Heart left ventricle (tissue), 13 donors: ENCODE data around the gene SUN1.
"Not testable (repeated sequence)": the region's sequence is repeated elsewhere in the genome, so short reads cannot be mapped to it uniquely, and the experiment has no call there.

Source experiments
- CTCF ChIP-seq, 12 donors: fragments of 200-600 bp; sonication (generic) in 4 of 12; IDR thresholded peaks; one replicate each; pipeline versions ENCODE4 v1.5.0 to v1.8.0; 2018 to 2022; ENCODE audit warnings: antibody characterized with exemption in 12 of 12, mild to moderate bottlenecking in 5 of 12
- POLR2A ChIP-seq, 2 donors: fragments of 450-650 bp; IDR thresholded peaks; one replicate each; pipeline ENCODE4 v1.6.1; 2017; ENCODE audit warnings: antibody characterized with exemption in 2 of 2, mild to moderate bottlenecking in 2 of 2, moderate library complexity in 2 of 2
- donor health status: ischemic (EF 13 %, LVEDD 7.1; RV severe dilation, severe dysfunction).
- donor health status: DM: no; HTN: yes; CAD: no.
- donor health status: DM: no; HTN: no; CAD: no.
- donor health status: ischemic (EF 25% LVEDD 6.9; RV normal size, moderate dysfunction).
- donor health status: ischemic (EF 25% LVEDD 5.7; RV mildly dilated, moderate dysfunction).
- donor health status: ischemic (EF 35%, LVEDD 5.7; RV mildly dilated, moderate dysfunction).
- donor health status: nonischemic (EF 11% LVEDD 7.7; RV severe dilation, severe dysfunction).
- donor health status: DM: yes; HTN: yes; CAD: no.
- donor health status: PGD.
- donor health status: ischemic (EF 29% LVEDD 5.4; RV normal size, mild dysfunction).
- donor health status: nonischemic (EF 23%, LVEDD 6.1; RV moderate dilation, normal function).

GRCh38 chr7:846958-847650, 14.8 kb downstream of the SUN1 start:
- not testable (repeated sequence) for TF ChIP-seq CTCF, POLR2A (IDR thresholded peaks at IDR 0.05)
